Neuronal stem cell (in vitro differentiated cells): ENCODE data around the gene GRM1.
A peak's percentile ranks its signal among the peaks of the same experiment; 100 is the strongest.

Experiments
- DNase-seq: peaks from one replicate; pipeline ENCODE4 v3.0.0-alpha.2; 2013; ENCODE audit warnings: low spot score
- H2AFZ ChIP-seq: one replicate; pipeline ENCODE4 v1.6.1; 2013; ENCODE audit warnings: mild to moderate bottlenecking, low read length, inconsistent platforms
- H2AK5ac ChIP-seq: 2 replicates; pipeline ENCODE4 v1.6.1; 2013; ENCODE audit warnings: low read depth, mild to moderate bottlenecking, inconsistent platforms, low read length, moderate library complexity, mixed read lengths
- H2BK120ac ChIP-seq: 2 replicates; pipeline ENCODE4 v1.6.1; 2013; ENCODE audit warnings: low read depth, mild to moderate bottlenecking, inconsistent platforms, low read length, moderate library complexity, mixed read lengths
- H2BK12ac ChIP-seq: one replicate; pipeline ENCODE4 v1.6.1; 2013; ENCODE audit warnings: low read length, inconsistent platforms
- H2BK15ac ChIP-seq: 2 replicates; pipeline ENCODE4 v1.6.1; 2013; ENCODE audit warnings: mild to moderate bottlenecking, low read length, inconsistent platforms, mixed read lengths
- H2BK5ac ChIP-seq: one replicate; pipeline ENCODE4 v1.6.1; 2013; ENCODE audit warnings: inconsistent platforms, mild to moderate bottlenecking, low read length, moderate library complexity
- H3K14ac ChIP-seq: one replicate; pipeline ENCODE4 v1.6.1; 2013; ENCODE audit warnings: low read length, inconsistent platforms
- H3K18ac ChIP-seq: 2 replicates; pipeline ENCODE4 v1.6.1; 2013; ENCODE audit warnings: low read length, inconsistent platforms
- H3K23ac ChIP-seq: 2 replicates; pipeline ENCODE4 v1.6.1; 2013; ENCODE audit warnings: low read depth, mild to moderate bottlenecking, mixed read lengths, low read length, inconsistent platforms; ENCODE audit not compliant: poor library complexity
- H3K27ac ChIP-seq: replicated peaks from 3 replicates; pipeline ENCODE4 v1.5.1; 2013; ENCODE audit warnings: low read length, inconsistent platforms
- H3K27me3 ChIP-seq, 3 experiments: 2 replicates each; pipeline ENCODE4 v1.6.1; 2013; ENCODE audit warnings: low read length in 3 of 3, mild to moderate bottlenecking in 2 of 3, inconsistent platforms in 1 of 3, low read depth in 1 of 3, mixed read lengths in 1 of 3, moderate library complexity in 1 of 3; ENCODE audit not compliant: control insufficient read depth in 3 of 3, insufficient read depth in 3 of 3
- H3K36me3 ChIP-seq, 2 donors: replicated peaks in 1 of 2; 2 replicates each; pipeline ENCODE4 v1.6.1; 2013; ENCODE audit warnings: low read length in 2 of 2; ENCODE audit not compliant: control insufficient read depth in 2 of 2, insufficient read depth in 2 of 2
- H3K4ac ChIP-seq: 2 replicates; pipeline ENCODE4 v1.6.1; 2013; ENCODE audit warnings: inconsistent platforms, mild to moderate bottlenecking, low read length, moderate library complexity
- H3K4me1 ChIP-seq, 2 donors: 1 replicate in 1 of 2; 2 replicates in 1 of 2; pipeline ENCODE4 v1.6.1; 2013; ENCODE audit warnings: low read length in 2 of 2, low read depth in 1 of 2; ENCODE audit not compliant: control insufficient read depth in 2 of 2, insufficient read depth in 1 of 2
- H3K4me2 ChIP-seq: one replicate; pipeline ENCODE4 v1.6.1; 2013; ENCODE audit warnings: mild to moderate bottlenecking, low read length, inconsistent platforms; ENCODE audit not compliant: insufficient read depth, poor library complexity, severe bottlenecking
- H3K4me3 ChIP-seq, 2 donors: 2 replicates each; pipeline ENCODE4 v1.5.1; 2013; ENCODE audit warnings: low read length in 2 of 2, mild to moderate bottlenecking in 2 of 2, inconsistent platforms in 1 of 2, moderate library complexity in 1 of 2
- H3K79me1 ChIP-seq: one replicate; pipeline ENCODE4 v1.6.1; 2013; ENCODE audit warnings: low read depth, mild to moderate bottlenecking, inconsistent platforms, low read length, moderate library complexity
- H3K9ac ChIP-seq: one replicate; pipeline ENCODE4 v1.6.1; 2013; ENCODE audit warnings: mild to moderate bottlenecking, low read depth, low read length, inconsistent platforms; ENCODE audit not compliant: poor library complexity
- H3K9me3 ChIP-seq, 2 donors: replicated peaks in 1 of 2; 2 replicates each; pipeline versions ENCODE3 to v1.6.1; 2013; ENCODE audit warnings: low read length in 2 of 2, mild to moderate bottlenecking in 2 of 2, inconsistent platforms in 1 of 2, low read depth in 1 of 2, mixed read lengths in 1 of 2, moderate library complexity in 1 of 2; ENCODE audit not compliant: control insufficient read depth in 2 of 2, insufficient read depth in 1 of 2
- H4K8ac ChIP-seq: one replicate; pipeline ENCODE4 v1.6.1; 2013; ENCODE audit warnings: low read depth, mild to moderate bottlenecking, inconsistent platforms, low read length, moderate library complexity
- H4K91ac ChIP-seq: one replicate; pipeline ENCODE4 v1.6.1; 2013; ENCODE audit warnings: low read length, low read depth, mild to moderate bottlenecking, inconsistent platforms; ENCODE audit not compliant: poor library complexity
- WGBS, 2 donors: extraction: QIAGEN DNeasy Blood & Tissue Kit; methylation state at CpG; one replicate each; pipeline ENCODE4 v1.1.7; 2013; ENCODE audit warnings: missing lambda C conversion rate in 2 of 2, mixed read lengths in 1 of 2; ENCODE audit not compliant: insufficient read length in 2 of 2, insufficient replicate concordance in 1 of 2; ENCODE audit errors: extremely low coverage in 2 of 2; 5-methylcytosine and 5-hydroxymethylcytosine counted together

GRM1 gene

DNA sequence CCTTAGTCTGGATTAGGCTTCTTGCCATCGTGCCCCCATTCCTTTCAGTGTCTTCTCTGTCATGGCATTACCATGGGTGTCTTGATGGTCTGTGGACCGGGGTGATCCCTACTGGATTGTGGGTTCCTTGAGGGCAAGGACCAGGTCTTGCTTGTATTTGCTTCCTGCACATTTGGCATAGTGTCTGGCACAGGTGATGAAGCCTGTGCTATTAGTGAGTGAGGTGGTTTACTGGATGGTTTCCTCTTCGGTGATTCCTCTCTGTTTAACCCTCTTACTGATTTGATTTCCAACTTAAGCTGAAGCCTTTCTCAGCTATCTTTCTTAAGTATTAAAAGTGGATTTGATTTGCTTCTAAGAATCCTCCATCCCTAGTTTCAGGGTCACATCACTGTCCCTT lies 162.3 kb downstream of the GRM1 start:
- no CpG with 5 or more reads among the region's 3 CpGs for WGBS, 2 donors
- H3K4me3 ChIP-seq, result no peak overlapping the region
- H3K27me3 ChIP-seq, result no peaks in the 10 kb centered on the region
- DNase-seq, result no peak
- H4K8ac ChIP-seq, result no peak overlapping the region
- no peaks in the 10 kb centered on the region for H3K36me3 ChIP-seq
- no peaks in the 10 kb centered on the region for H3K9me3 ChIP-seq
- H3K18ac ChIP-seq, result no peak overlapping the region
- H2BK12ac ChIP-seq, result no peak overlapping the region
- H4K91ac ChIP-seq, result no peak overlapping the region
- H2BK5ac ChIP-seq, result no peak overlapping the region
- H3K4me2 ChIP-seq, result no peak overlapping the region
- peaks cover 2 to 15% of the 10 kb centered on the region in 2 donors for H3K4me1 ChIP-seq
- no peak overlapping the region for H2BK120ac ChIP-seq
- H3K27ac ChIP-seq, result no peak overlapping the region
- H3K23ac ChIP-seq, result no peak overlapping the region
- H3K9ac ChIP-seq, result no peak overlapping the region
- H3K14ac ChIP-seq, result no peak overlapping the region
- H2BK15ac ChIP-seq, result no peak overlapping the region
- no peak overlapping the region for H2AFZ ChIP-seq
- no peak overlapping the region for H2AK5ac ChIP-seq
- H3K79me1 ChIP-seq, result no peaks in the 10 kb centered on the region
- H3K4ac ChIP-seq, result no peak overlapping the region

DNA sequence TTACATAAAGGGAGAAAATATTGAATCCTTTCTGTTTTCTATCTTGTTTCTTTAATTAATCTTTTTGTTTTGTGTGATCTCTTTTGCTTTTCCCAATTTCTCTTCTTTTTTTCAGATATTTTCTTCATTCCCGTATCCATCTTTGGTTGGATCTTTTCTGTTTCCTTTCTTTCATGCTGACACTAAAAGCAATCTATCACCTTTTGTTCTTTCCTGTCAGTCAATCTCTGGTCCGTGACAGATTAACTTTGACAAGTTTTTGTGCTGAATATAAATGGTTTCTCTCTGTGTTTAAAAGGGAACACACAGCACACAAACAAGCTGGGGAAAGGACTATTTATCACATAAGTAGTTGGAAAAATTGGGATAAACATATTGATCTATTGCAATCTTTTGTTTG lies 162.8 kb downstream of the GRM1 start:
- H3K36me3 ChIP-seq, result no peaks in the 10 kb centered on the region
- H3K9me3 ChIP-seq, result no peaks in the 10 kb centered on the region
- no peak overlapping the region for H3K4ac ChIP-seq
- no peak overlapping the region for H3K27ac ChIP-seq
- H2BK120ac ChIP-seq, result no peak overlapping the region
- no peak overlapping the region for H2BK5ac ChIP-seq
- no peak overlapping the region for H4K91ac ChIP-seq
- no peak overlapping the region for H3K23ac ChIP-seq
- H2AFZ ChIP-seq, result peak overlapping the region; percentile 13
- WGBS, 2 donors, result no CpG with 5 or more reads among the region's 2 CpGs
- no peak overlapping the region for H2BK15ac ChIP-seq
- no peak overlapping the region for H3K18ac ChIP-seq
- no peak overlapping the region for H3K4me3 ChIP-seq
- H3K14ac ChIP-seq, result no peak overlapping the region
- H2AK5ac ChIP-seq, result no peak overlapping the region
- no peaks in the 10 kb centered on the region for H3K27me3 ChIP-seq
- H3K9ac ChIP-seq, result no peak overlapping the region
- H3K4me1 ChIP-seq, result peaks cover 2 to 15% of the 10 kb centered on the region in 2 donors
- no peaks in the 10 kb centered on the region for H3K79me1 ChIP-seq
- H3K4me2 ChIP-seq, result no peak overlapping the region
- H4K8ac ChIP-seq, result no peak overlapping the region
- peak; percentile 14 for DNase-seq
- no peak overlapping the region for H2BK12ac ChIP-seq

DNA sequence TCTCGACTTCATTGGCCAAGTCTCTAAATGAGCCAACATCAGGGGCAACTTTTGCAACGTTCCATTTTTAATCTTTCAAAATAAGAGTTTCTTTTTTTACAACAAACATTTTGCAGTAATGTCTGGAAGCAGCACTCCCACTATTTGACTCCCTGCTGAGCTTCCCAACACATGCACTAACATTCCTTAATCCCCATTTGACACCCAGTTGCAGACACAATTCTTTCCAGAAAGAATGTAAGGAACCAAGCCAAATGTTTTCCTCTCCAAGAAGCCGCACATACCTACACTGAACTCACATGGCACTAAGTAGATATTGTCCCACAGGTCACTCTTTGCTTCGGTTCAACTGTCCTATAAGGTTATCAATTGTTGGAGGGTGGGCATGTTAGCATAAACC lies 165.6 kb downstream of the GRM1 start:
- H3K14ac ChIP-seq, result no peak overlapping the region
- no peak overlapping the region for H3K18ac ChIP-seq

DNA sequence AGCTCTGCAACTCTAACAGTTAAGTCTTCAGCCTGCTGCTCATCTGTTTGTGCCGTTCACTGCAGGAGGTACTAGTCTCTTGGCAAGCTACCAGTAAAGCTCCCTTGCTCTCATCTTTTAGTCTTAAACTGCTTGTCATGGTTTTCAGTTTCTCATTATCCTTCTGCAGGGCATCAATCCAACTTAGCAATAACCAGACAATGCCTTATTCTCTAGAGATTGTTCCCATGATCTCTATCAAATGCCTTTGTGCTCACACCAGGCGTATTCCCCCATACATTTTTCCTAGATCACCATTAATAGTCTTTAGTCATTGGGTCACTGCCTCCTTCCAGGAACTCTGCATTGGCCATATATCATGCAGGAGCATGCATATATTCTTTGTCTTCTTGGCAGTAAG lies 171.3 kb downstream of the GRM1 start:
- Histone ChIP-seq H2BK12ac (no peak overlapping the region), H2AFZ (peak overlapping the region; percentile 0), H4K8ac (no peak overlapping the region), H3K14ac (no peak overlapping the region), H3K9me3 (no peaks in the 10 kb centered on the region), H3K4me3 (no peak overlapping the region), H2AK5ac (no peak overlapping the region), H3K9ac (no peak overlapping the region), H3K4me2 (no peak overlapping the region), H2BK120ac (no peak overlapping the region), H2BK15ac (no peak overlapping the region), H2BK5ac (no peak overlapping the region), H3K18ac (no peak overlapping the region), H3K4ac (no peak overlapping the region), H3K4me1 (peaks cover 0 to 3% of the 10 kb centered on the region in 2 donors), H3K36me3 (no peaks in the 10 kb centered on the region), H3K27me3 (no peaks in the 10 kb centered on the region), H4K91ac (no peak overlapping the region), H3K27ac (no peak overlapping the region), H3K79me1 (no peaks in the 10 kb centered on the region), H3K23ac (no peak overlapping the region)
- DNase-seq, result no peak
- WGBS, 2 donors, result no CpG with 5 or more reads among the region's 2 CpGs

More for the DNA sequence above, 165.6 kb downstream of the GRM1 start:
- H3K4me2 ChIP-seq, result no peak overlapping the region
- no peaks in the 10 kb centered on the region for H3K79me1 ChIP-seq
- no peak overlapping the region for H3K4ac ChIP-seq
- no peaks in the 10 kb centered on the region for H3K27me3 ChIP-seq
- no peak overlapping the region for H2BK5ac ChIP-seq
- H2BK12ac ChIP-seq, result no peak overlapping the region
- no peak overlapping the region for H2AFZ ChIP-seq
- H4K8ac ChIP-seq, result no peak overlapping the region
- no peak overlapping the region for H2BK15ac ChIP-seq
- no peak overlapping the region for H4K91ac ChIP-seq
- H3K9ac ChIP-seq, result no peak overlapping the region
- H3K4me3 ChIP-seq, result no peak overlapping the region
- H3K9me3 ChIP-seq, result no peaks in the 10 kb centered on the region
- DNase-seq, result no peak
- no peak overlapping the region for H2BK120ac ChIP-seq
- no peak overlapping the region for H2AK5ac ChIP-seq
- no peak overlapping the region for H3K23ac ChIP-seq
- H3K4me1 ChIP-seq, result peaks cover 2 to 15% of the 10 kb centered on the region in 2 donors
- no peak overlapping the region for H3K27ac ChIP-seq
- no peaks in the 10 kb centered on the region for H3K36me3 ChIP-seq
- WGBS, 2 donors, result no CpG with 5 or more reads among the region's 4 CpGs
